K562 (cell line): ENCODE measurements around the gene CHCHD10. TPM values are rescaled to one million over a fixed set of nuclear protein-coding genes. Genes with fewer than 3 reads are reported as not detected.

ENCODE experiments used
- ATAC-seq: fragments of 200-7000 bp; cut with Tn5 transposase; 3 replicates; pipeline ENCODE4 v1.9.1; 2020; ENCODE audit warnings: moderate library complexity
- BruUV-seq: library from RNA; stranded (reverse); fragments of 400-500 nt; replicated peaks from 2 replicates; lab custom pipeline; 2021; lab: Mats Ljungman, UMichigan
- CTCF ChIA-PET: fragments of 300-600 bp; formaldehyde crosslinking; extraction: SDS; loops from one replicate; lab custom pipeline; 2021; ENCODE audit warnings: low intra/inter-chr PET ratio; lab: Yijun Ruan, JAX
- POLR2A ChIA-PET: fragments of 300-600, 350-650 bp; sonication (Branson Sonifier 250); formaldehyde crosslinking; extraction: SDS; loops from one replicate; lab custom pipeline; 2021; ENCODE audit warnings: antibody characterized with exemption, inconsistent platforms; lab: Yijun Ruan, JAX
- DNase-seq, 4 experiments: peaks; one replicate each; pipeline versions ENCODE4 v3.0.0 to v3.0.0-alpha.2; 2011 to 2018; ENCODE audit warnings: low spot score in 3 of 4, mixed read lengths in 3 of 4; ENCODE audit errors: extremely low read depth in 1 of 4
- FAIRE-seq: peaks from 2 replicates; lab custom pipeline; 2011; peaks lifted over from hg19 to GRCh38; lab: Jason Lieb, UNC
- H2AFZ ChIP-seq: 2 replicates; pipeline ENCODE4 v1.6.0; 2011; ENCODE audit warnings: low read depth, low read length, control low read depth, inconsistent platforms
- H3K27ac ChIP-seq: fragments of 200-600 bp; 3 replicates; pipeline ENCODE4 v1.8.0; 2011; ENCODE audit warnings: low read depth, mild to moderate bottlenecking, control low read depth, inconsistent platforms, low read length, moderate library complexity, mixed read lengths; ENCODE audit errors: extremely low read depth
- H3K27me3 ChIP-seq, 2 experiments: fragments of 300-600 bp in 1 of 2; 2 replicates in 1 of 2; 3 replicates in 1 of 2; pipeline versions ENCODE4 v1.6.0 to v1.8.0; 2011; ENCODE audit warnings: inconsistent platforms in 2 of 2, low read length in 2 of 2, mild to moderate bottlenecking in 1 of 2, mixed read lengths in 1 of 2, moderate library complexity in 1 of 2; ENCODE audit not compliant: control insufficient read depth in 2 of 2, insufficient read depth in 2 of 2
- H3K36me3 ChIP-seq: fragments of 300-600 bp; 3 replicates; pipeline ENCODE4 v1.8.0; 2011; ENCODE audit warnings: mild to moderate bottlenecking, low read length, inconsistent platforms; ENCODE audit not compliant: control insufficient read depth, insufficient read depth
- H3K4me1 ChIP-seq, 2 experiments: fragments of 200-600 bp in 1 of 2; replicated peaks in 1 of 2; 2 replicates in 1 of 2; 3 replicates in 1 of 2; pipeline versions ENCODE4 v1.5.1 to v1.8.0; 2011; ENCODE audit warnings: inconsistent platforms in 2 of 2, low read length in 2 of 2, mild to moderate bottlenecking in 1 of 2, mixed read lengths in 1 of 2, moderate library complexity in 1 of 2; ENCODE audit not compliant: control insufficient read depth in 2 of 2, insufficient read depth in 2 of 2
- H3K4me2 ChIP-seq: 2 replicates; pipeline ENCODE4 v1.6.1; 2011; ENCODE audit warnings: low read length, control low read depth, inconsistent platforms, mixed read lengths; ENCODE audit not compliant: insufficient read depth
- H3K4me3 ChIP-seq: fragments of 200-600 bp; sonication (generic), shearing (Covaris generic); 2 replicates; pipeline ENCODE4 v1.5.1; 2016; ENCODE audit warnings: control low read depth, inconsistent platforms
- H3K79me2 ChIP-seq: fragments of 200-600 bp; 3 replicates; pipeline ENCODE4 v1.8.0; 2011; ENCODE audit warnings: low read length, inconsistent platforms; ENCODE audit not compliant: control insufficient read depth, insufficient read depth
- H3K9ac ChIP-seq, 2 experiments: 2 replicates each; pipeline versions ENCODE4 v1.6.0 to v1.6.1; 2011; ENCODE audit warnings: low read depth in 2 of 2, low read length in 2 of 2, control low read depth in 1 of 2, inconsistent platforms in 1 of 2, mild to moderate bottlenecking in 1 of 2, mixed read lengths in 1 of 2; ENCODE audit not compliant: insufficient read depth in 1 of 2
- H3K9me1 ChIP-seq: one replicate; pipeline ENCODE4 v1.6.0; 2011; ENCODE audit warnings: inconsistent platforms, mild to moderate bottlenecking, low read length, moderate library complexity; ENCODE audit not compliant: control insufficient read depth, insufficient read depth
- H3K9me3 ChIP-seq: replicated peaks from 2 replicates; pipeline ENCODE4 v1.5.1; 2011; ENCODE audit warnings: low read depth, low read length, inconsistent platforms; ENCODE audit not compliant: control insufficient read depth, insufficient read depth
- H4K20me1 ChIP-seq: replicated peaks from 2 replicates; pipeline ENCODE4 v1.6.1; 2011; ENCODE audit warnings: low read length, inconsistent platforms, mixed read lengths; ENCODE audit not compliant: control insufficient read depth, insufficient read depth
- CREB1 ChIP-seq, 2 experiments: sonication (generic) in 1 of 2; formaldehyde crosslinking in 1 of 2; IDR thresholded peaks; 2 replicates each; pipeline versions ENCODE4 v1.6.1 to v1.8.0; 2012 to 2022; ENCODE audit warnings: inconsistent platforms in 1 of 2, mild to moderate bottlenecking in 1 of 2, missing genetic modification reagents in 1 of 2, moderate library complexity in 1 of 2
- EP300 ChIP-seq: IDR thresholded peaks from 2 replicates; pipeline ENCODE4 v1.6.1; 2012; ENCODE audit warnings: low read length, improper control_type of control experiment
- MTA1 ChIP-seq: fragments of 450-650 bp; IDR thresholded peaks from 2 replicates; pipeline ENCODE4 v1.6.1; 2017; ENCODE audit warnings: borderline replicate concordance
- XRCC5 ChIP-seq: fragments of 200-400 bp; formaldehyde crosslinking; IDR thresholded peaks from 2 replicates; pipeline ENCODE4 v1.6.1; 2017; ENCODE audit warnings: low read depth, mild to moderate bottlenecking, low read length
- ZC3H4 ChIP-seq: sonication (generic); formaldehyde crosslinking; IDR thresholded peaks from 2 replicates; pipeline ENCODE4 v1.9.0; 2021; ENCODE audit warnings: missing genetic modification reagents, borderline replicate concordance
- ZNF316 ChIP-seq: fragments of 450-650 bp; IDR thresholded peaks from 2 replicates; pipeline ENCODE4 v1.6.1; 2016
- WGBS: fragments of 100-300 bp; shearing (Covaris generic); methylation state at CpG from one replicate; pipeline ENCODE4 v1.1.6; 2016; ENCODE audit warnings: low coverage, mixed read lengths; ENCODE audit not compliant: insufficient coverage; ENCODE audit errors: missing lambda C conversion rate; 5-methylcytosine and 5-hydroxymethylcytosine counted together
- in situ Hi-C: fragments of 300-500 bp; cut with MboI; formaldehyde crosslinking; loops from 4 replicates; pipeline ENCODE4 v1.15.0; 2018; ENCODE audit warnings: inconsistent platforms, mixed read lengths
- intact Hi-C: fragments of 100-400 bp; cut with micrococcal nuclease; formaldehyde crosslinking; loops from 2 replicates; pipeline ENCODE4 v1.14.2; 2022
- polyA plus RNA-seq, 8 experiments: library from polyadenylated mRNA; depleted of rRNA in 4 of 8; stranded (reverse) in 5 of 8; unstranded in 3 of 8; fragments of >200 nt; fragmentation: Nextera tagmentation in 2 of 8; fragmentation: Illumina TruSeq in 1 of 8; extraction: Ambion mirVana in 2 of 8; extraction: Trizol in 1 of 8; gene quantifications; 2 replicates each; pipeline versions ENCODE4 v1.2.1 to v1.2.3, GENCODE V29; 2011 to 2014; ENCODE audit warnings: inconsistent platforms in 1 of 8, missing spikeins in 1 of 8
- total RNA-seq, 7 experiments: library from RNA; depleted of rRNA in 6 of 7; stranded (reverse); fragments of >200 nt in 6 of 7; fragmentation: Illumina TruSeq in 2 of 7; extraction: Trizol in 2 of 7; gene quantifications; 2 replicates each; pipeline versions ENCODE4 v1.2.1 to v1.2.3, GENCODE V29; 2011 to 2021; ENCODE audit warnings: low replicate concordance in 1 of 7
- TF ChIP-seq, protein P1 (sequence below): fragments of 450-650 bp; formaldehyde crosslinking; IDR thresholded peaks from 2 replicates; pipeline ENCODE4 v1.4.0; 2020; ENCODE audit warnings: mild to moderate bottlenecking, moderate library complexity
- TF ChIP-seq, protein P2 (sequence below): fragments of 200-600 bp; sonication (generic); IDR thresholded peaks from one replicate; pipeline ENCODE4 v1.6.1; 2012; ENCODE audit warnings: mild to moderate bottlenecking, low read depth, low read length, inconsistent platforms
- TF ChIP-seq, protein P3 (sequence below): sonication (generic); formaldehyde crosslinking; IDR thresholded peaks from 2 replicates; pipeline ENCODE4 v1.8.1; 2023; ENCODE audit warnings: mild to moderate bottlenecking, missing genetic modification reagents

Gene CHCHD10
- total and polyA plus RNA-seq, 9 of the 15 experiments (the other 6 are each of a cell fraction or from before 2014, with no cell fraction given): 15.2 to 292 (median 102) TPM

DNA sequence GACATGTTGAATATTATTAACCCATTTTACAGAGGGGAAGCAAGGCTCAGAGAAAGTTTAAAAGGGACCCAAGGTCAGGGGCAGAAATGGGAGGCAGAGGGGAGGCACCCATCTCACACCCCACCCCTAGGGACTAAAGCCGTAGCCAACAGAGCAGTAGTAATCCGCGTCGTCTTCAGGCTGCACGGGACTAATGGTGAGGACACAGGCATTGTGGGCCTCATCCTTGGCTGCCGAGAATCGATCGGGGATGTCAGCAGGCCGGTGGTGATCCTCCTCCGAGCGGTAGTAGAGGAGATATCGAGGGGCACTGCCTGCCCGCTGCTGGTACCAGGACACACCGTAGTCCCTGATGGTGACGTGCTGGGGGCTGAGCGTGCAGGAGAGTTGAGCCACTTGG is 15.0 kb downstream of the CHCHD10 start:
- POLR2A ChIA-PET: interaction anchor here (0.8 to 1.0 kb wide), 3 partner anchors 10 to 24 kb away, joined by 3 to 4 read pairs (median 3); partner anchors contain the start of genes C22orf15 and CHCHD10
- Histone ChIP-seq H3K9me3 (no peaks in the 10 kb centered on the region), H2AFZ (no peak overlapping the region)
- TF ChIP-seq, protein P1, sequence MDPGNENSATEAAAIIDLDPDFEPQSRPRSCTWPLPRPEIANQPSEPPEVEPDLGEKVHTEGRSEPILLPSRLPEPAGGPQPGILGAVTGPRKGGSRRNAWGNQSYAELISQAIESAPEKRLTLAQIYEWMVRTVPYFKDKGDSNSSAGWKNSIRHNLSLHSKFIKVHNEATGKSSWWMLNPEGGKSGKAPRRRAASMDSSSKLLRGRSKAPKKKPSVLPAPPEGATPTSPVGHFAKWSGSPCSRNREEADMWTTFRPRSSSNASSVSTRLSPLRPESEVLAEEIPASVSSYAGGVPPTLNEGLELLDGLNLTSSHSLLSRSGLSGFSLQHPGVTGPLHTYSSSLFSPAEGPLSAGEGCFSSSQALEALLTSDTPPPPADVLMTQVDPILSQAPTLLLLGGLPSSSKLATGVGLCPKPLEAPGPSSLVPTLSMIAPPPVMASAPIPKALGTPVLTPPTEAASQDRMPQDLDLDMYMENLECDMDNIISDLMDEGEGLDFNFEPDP (CRISPR knock-in tag): no peak
- TF ChIP-seq XRCC5 (no peak), CREB1 (IDR thresholded peaks at IDR 0.05) (no peak), CREB1 (CRISPR knock-in tag; IDR thresholded peaks at IDR 0.05) (no peak), MTA1 (no peak), ZC3H4 (CRISPR knock-in tag) (no peak), ZNF316 (no peak), EP300 (no peak)
- TF ChIP-seq, protein P2, sequence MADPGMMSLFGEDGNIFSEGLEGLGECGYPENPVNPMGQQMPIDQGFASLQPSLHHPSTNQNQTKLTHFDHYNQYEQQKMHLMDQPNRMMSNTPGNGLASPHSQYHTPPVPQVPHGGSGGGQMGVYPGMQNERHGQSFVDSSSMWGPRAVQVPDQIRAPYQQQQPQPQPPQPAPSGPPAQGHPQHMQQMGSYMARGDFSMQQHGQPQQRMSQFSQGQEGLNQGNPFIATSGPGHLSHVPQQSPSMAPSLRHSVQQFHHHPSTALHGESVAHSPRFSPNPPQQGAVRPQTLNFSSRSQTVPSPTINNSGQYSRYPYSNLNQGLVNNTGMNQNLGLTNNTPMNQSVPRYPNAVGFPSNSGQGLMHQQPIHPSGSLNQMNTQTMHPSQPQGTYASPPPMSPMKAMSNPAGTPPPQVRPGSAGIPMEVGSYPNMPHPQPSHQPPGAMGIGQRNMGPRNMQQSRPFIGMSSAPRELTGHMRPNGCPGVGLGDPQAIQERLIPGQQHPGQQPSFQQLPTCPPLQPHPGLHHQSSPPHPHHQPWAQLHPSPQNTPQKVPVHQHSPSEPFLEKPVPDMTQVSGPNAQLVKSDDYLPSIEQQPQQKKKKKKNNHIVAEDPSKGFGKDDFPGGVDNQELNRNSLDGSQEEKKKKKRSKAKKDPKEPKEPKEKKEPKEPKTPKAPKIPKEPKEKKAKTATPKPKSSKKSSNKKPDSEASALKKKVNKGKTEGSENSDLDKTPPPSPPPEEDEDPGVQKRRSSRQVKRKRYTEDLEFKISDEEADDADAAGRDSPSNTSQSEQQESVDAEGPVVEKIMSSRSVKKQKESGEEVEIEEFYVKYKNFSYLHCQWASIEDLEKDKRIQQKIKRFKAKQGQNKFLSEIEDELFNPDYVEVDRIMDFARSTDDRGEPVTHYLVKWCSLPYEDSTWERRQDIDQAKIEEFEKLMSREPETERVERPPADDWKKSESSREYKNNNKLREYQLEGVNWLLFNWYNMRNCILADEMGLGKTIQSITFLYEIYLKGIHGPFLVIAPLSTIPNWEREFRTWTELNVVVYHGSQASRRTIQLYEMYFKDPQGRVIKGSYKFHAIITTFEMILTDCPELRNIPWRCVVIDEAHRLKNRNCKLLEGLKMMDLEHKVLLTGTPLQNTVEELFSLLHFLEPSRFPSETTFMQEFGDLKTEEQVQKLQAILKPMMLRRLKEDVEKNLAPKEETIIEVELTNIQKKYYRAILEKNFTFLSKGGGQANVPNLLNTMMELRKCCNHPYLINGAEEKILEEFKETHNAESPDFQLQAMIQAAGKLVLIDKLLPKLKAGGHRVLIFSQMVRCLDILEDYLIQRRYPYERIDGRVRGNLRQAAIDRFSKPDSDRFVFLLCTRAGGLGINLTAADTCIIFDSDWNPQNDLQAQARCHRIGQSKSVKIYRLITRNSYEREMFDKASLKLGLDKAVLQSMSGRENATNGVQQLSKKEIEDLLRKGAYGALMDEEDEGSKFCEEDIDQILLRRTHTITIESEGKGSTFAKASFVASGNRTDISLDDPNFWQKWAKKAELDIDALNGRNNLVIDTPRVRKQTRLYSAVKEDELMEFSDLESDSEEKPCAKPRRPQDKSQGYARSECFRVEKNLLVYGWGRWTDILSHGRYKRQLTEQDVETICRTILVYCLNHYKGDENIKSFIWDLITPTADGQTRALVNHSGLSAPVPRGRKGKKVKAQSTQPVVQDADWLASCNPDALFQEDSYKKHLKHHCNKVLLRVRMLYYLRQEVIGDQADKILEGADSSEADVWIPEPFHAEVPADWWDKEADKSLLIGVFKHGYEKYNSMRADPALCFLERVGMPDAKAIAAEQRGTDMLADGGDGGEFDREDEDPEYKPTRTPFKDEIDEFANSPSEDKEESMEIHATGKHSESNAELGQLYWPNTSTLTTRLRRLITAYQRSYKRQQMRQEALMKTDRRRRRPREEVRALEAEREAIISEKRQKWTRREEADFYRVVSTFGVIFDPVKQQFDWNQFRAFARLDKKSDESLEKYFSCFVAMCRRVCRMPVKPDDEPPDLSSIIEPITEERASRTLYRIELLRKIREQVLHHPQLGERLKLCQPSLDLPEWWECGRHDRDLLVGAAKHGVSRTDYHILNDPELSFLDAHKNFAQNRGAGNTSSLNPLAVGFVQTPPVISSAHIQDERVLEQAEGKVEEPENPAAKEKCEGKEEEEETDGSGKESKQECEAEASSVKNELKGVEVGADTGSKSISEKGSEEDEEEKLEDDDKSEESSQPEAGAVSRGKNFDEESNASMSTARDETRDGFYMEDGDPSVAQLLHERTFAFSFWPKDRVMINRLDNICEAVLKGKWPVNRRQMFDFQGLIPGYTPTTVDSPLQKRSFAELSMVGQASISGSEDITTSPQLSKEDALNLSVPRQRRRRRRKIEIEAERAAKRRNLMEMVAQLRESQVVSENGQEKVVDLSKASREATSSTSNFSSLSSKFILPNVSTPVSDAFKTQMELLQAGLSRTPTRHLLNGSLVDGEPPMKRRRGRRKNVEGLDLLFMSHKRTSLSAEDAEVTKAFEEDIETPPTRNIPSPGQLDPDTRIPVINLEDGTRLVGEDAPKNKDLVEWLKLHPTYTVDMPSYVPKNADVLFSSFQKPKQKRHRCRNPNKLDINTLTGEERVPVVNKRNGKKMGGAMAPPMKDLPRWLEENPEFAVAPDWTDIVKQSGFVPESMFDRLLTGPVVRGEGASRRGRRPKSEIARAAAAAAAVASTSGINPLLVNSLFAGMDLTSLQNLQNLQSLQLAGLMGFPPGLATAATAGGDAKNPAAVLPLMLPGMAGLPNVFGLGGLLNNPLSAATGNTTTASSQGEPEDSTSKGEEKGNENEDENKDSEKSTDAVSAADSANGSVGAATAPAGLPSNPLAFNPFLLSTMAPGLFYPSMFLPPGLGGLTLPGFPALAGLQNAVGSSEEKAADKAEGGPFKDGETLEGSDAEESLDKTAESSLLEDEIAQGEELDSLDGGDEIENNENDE: no peak
- TF ChIP-seq, protein P3, sequence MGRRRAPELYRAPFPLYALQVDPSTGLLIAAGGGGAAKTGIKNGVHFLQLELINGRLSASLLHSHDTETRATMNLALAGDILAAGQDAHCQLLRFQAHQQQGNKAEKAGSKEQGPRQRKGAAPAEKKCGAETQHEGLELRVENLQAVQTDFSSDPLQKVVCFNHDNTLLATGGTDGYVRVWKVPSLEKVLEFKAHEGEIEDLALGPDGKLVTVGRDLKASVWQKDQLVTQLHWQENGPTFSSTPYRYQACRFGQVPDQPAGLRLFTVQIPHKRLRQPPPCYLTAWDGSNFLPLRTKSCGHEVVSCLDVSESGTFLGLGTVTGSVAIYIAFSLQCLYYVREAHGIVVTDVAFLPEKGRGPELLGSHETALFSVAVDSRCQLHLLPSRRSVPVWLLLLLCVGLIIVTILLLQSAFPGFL (CRISPR knock-in tag): no peak

More for the DNA sequence above, 15.0 kb downstream of the CHCHD10 start:
- Histone ChIP-seq H3K27ac (no peak overlapping the region), H3K79me2 (peaks cover 14% of the 10 kb centered on the region; the same call in 2 of the 3 replicates), H3K9ac (no peak overlapping the region), H3K4me1 (peaks cover 11 to 28% of the 10 kb centered on the region in 2 experiments), H3K4me3 (no peak overlapping the region), H4K20me1 (no peaks in the 10 kb centered on the region), H3K9me1 (peaks cover 3% of the 10 kb centered on the region), H3K4me2 (no peak overlapping the region), H3K36me3 (no peaks in the 10 kb centered on the region), H3K27me3 (no peaks in the 10 kb centered on the region)
- intact Hi-C loops (no loop called here), in situ Hi-C loops (no loop called here)
- ATAC-seq: no peak
- no peak for FAIRE-seq
- 94% methylated on average over 10 of the region's 16 CpGs for WGBS
- DNase-seq: no peak
- CTCF ChIA-PET: no interaction called here
- BruUV-seq: no TSS peak
